Measurements from ENCODE around the gene SFTPB.
"Not testable (repeated sequence)": the region's sequence is repeated elsewhere in the genome, so short reads cannot be mapped to it uniquely, and the experiment has no call there.

Gene SFTPB

GRCh38 chr2:85655961-85656417 lies 12.0 kb downstream of the SFTPB start:
- DNase-seq (ENCODE audit: low spot score) = no peak

GRCh38 chr2:85653996-85654395 lies 14.0 kb downstream of the SFTPB start:
- no peak for DNase-seq (ENCODE audit: low spot score)

- DNase-seq (ENCODE audit: low spot score) = no peak
Observed at GRCh38 chr2:85652056-85652455, 15.9 kb downstream of the SFTPB start.

GRCh38 chr2:85651097-85651496 lies 16.9 kb downstream of the SFTPB start:
- DNase-seq (ENCODE audit: low spot score) = no peak

- DNase-seq (ENCODE audit: low spot score) = no peak
Observed at GRCh38 chr2:85650456-85650855, 17.5 kb downstream of the SFTPB start.

GRCh38 chr2:85649201-85650190 lies 18.5 kb downstream of the SFTPB start:
- DNase-seq (ENCODE audit: low spot score) = no peak

GRCh38 chr2:85648619-85649018 lies 19.4 kb downstream of the SFTPB start:
- no peak for DNase-seq (ENCODE audit: low spot score)

- DNase-seq (ENCODE audit: low spot score) = no peak
Observed at GRCh38 chr2:85647823-85648526, 20.0 kb downstream of the SFTPB start.

- no peak for DNase-seq (ENCODE audit: low spot score)
Observed at GRCh38 chr2:85646166-85646565, 21.8 kb downstream of the SFTPB start.

- no peak for DNase-seq (ENCODE audit: low spot score)
Observed at GRCh38 chr2:85644909-85645308, 23.1 kb downstream of the SFTPB start.

- DNase-seq (ENCODE audit: low spot score) = no peak
Observed at GRCh38 chr2:85642725-85643124, 25.3 kb downstream of the SFTPB start.

GRCh38 chr2:85635636-85636035 lies 32.4 kb downstream of the SFTPB start:
- DNase-seq (ENCODE audit: low spot score) = no peak

GRCh38 chr2:85635011-85635410 lies 33.0 kb downstream of the SFTPB start:
- no peak for DNase-seq (ENCODE audit: low spot score)

GRCh38 chr2:85631316-85631715 lies 36.7 kb downstream of the SFTPB start:
- DNase-seq (ENCODE audit: low spot score) = no peak

GRCh38 chr2:85628658-85629057 lies 39.3 kb downstream of the SFTPB start:
- DNase-seq (ENCODE audit: low spot score) = no peak

GRCh38 chr2:85623991-85624390 lies 44.0 kb downstream of the SFTPB start:
- no peak for DNase-seq (ENCODE audit: low spot score)

GRCh38 chr2:85621338-85621737 lies 46.7 kb downstream of the SFTPB start:
- DNase-seq (ENCODE audit: low spot score) = no peak

- no peak for DNase-seq (ENCODE audit: low spot score)
Observed at GRCh38 chr2:85619617-85620016, 48.4 kb downstream of the SFTPB start.

- not testable (repeated sequence) for DNase-seq (ENCODE audit: low spot score)
Observed at GRCh38 chr2:85617723-85618122, 50.3 kb downstream of the SFTPB start.

GRCh38 chr2:85615413-85615728 lies 52.6 kb downstream of the SFTPB start:
- DNase-seq (ENCODE audit: low spot score) = no peak

GRCh38 chr2:85614757-85615156 lies 53.2 kb downstream of the SFTPB start:
- not testable (repeated sequence) for DNase-seq (ENCODE audit: low spot score)

GRCh38 chr2:85613717-85614515 lies 54.1 kb downstream of the SFTPB start:
- DNase-seq (ENCODE audit: low spot score) = no peak
